Stimulated activated CD4-positive, alpha-beta T cell treated with anti-CD3 and anti-CD28 coated beads, Interleukin-2, amount 100 ng/mL, for 48 hours (primary cell): ENCODE data around the gene TRHDE.
"Not testable (repeated sequence)": the region's sequence is repeated elsewhere in the genome, so short reads cannot be mapped to it uniquely, and the experiment has no call there.

Experiments
- DNase-seq, 2 donors: peaks; one replicate each; pipeline ENCODE4 v3.0.0-alpha.2; 2020

TRHDE gene

DNA sequence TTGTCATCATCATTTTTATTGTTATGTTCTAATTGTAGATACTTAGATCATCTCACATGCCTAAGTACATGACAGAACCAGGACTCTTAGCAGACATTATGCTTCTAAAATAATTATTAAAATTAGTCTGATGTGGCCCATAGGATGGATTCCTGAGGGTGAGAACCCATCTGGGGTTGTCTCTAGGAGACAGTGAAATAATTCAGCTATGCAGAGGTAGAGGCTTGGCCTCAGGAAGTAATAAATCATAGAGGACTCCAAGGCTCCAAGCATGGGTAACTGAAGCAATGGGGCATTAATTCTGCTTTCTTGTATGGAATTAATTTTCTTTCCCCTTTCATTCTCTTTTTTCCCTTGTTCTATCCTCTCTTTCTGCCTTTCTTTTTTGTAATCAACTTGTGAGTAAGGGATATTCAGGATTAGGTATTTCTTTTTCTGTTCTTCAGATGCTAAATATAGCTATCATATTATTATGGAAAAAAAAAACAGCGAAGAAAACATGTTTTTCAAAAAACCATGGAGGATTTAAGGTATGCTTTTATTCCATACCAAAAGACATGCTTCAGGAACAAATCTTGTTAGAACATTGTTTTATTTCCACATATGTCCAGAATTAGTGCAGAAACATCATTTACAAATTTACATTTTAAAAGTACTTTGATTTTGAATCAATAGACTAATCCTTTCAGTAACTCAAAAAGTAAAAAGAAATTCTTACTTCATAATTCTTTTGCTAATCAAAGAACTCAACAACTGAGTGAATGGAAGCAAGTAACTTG, 263.2 kb downstream of the TRHDE start:
- DNase-seq, result no peak

GRCh38 chr12:72540811-72541210, 268.6 kb downstream of the TRHDE start:
- DNase-seq, result no peak

DNA sequence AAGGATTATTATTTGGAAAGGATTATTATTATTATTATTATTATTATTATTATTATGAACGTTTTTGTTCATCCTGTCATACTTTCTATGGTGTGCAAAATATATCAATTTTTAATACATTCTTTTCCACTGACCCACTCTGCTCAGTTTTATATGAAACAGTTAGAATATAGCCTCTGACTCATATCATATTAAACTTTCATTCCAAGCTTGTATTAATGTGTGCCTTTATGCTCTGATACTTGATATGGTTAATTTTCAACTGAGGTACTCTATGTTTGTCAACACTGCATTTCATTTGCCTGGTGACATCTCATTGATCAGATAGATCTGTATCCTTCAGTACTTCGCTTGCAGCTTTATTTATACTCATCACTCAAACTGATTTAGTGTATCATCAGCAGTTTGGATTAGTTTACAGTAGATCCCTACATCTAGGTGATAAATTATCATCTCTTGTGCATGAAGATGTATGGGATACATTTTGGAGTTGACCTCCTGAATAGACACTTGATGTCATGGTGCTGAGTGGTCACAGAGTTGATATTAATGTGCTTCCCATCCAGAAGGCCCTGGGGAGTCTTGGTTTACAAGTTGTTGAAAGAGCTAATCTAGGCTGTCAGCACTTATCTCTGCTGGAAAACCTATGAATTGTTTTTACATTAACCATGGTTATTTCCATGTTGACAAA, 271.8 kb downstream of the TRHDE start:
- no peak for DNase-seq

DNA sequence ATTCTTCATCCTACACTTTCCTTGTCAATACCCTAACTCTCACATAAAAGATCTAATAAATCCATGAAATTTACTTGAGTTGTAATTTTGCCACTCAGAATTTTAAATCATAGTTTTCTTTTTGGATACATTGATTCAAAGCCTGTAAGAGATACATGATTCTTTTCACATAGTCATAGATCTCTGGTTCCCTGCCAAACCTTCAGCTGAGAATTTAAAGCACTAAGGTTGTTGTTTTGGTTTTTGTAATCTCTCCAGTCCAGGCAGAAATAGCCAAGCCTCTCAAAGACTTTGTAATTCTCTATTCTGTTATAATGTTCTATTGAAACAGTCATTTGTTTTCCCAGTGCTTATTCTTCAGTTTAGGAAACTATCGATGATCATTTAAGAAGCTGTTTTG, 273.9 kb downstream of the TRHDE start:
- DNase-seq, result no peak

DNA sequence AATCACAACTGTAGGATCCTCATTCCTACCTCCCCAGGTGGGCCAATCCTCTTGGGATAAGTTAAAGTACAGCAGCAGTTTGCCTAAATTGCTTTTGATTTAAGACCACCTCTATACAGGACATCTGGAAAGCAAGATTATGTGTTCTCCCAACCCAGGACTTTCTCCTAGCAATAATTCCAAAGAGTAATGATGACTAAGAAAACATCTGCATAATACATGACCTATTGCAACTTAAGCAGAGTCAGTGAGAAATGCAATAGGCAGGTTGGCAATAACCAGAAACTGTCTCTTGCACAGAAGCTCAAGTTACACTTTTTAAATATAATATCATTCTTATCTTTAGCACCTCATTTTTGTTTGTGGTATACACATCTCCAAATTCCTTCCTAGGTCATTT, 275.4 kb downstream of the TRHDE start:
- no peak for DNase-seq

GRCh38 chr12:72549184-72549583, 277.0 kb downstream of the TRHDE start:
- DNase-seq, result no peak

- no peak for DNase-seq
These were observed 288.0 kb downstream of the TRHDE start for GRCh38 chr12:72560003-72560769.

- DNase-seq, result no peak
These were observed 298.4 kb downstream of the TRHDE start for GRCh38 chr12:72570601-72571000.

- no peak for DNase-seq
These were observed 302.0 kb downstream of the TRHDE start for GRCh38 chr12:72574138-72574537.

- DNase-seq, result no peak
These were observed 306.2 kb downstream of the TRHDE start for GRCh38 chr12:72578327-72578726.

GRCh38 chr12:72586456-72586855, 314.3 kb downstream of the TRHDE start:
- no peak for DNase-seq

DNA sequence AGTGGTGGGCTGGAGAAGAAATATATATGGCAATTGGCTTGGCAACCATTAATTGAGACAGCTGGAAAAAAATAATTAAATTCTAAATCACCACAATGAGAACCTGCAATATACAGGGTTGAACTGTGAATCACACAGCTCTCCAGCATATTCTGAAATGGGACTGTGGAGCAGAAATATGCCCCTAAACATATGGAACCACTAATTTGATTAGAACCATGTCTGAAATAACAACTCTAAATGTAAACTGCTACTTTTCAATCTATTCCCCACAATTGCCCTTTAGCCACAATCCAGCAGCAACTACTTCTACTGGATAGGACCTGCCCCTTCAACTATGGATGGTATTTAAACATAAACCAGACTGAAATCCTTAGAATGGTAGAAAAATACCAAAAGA, 330.4 kb downstream of the TRHDE start:
- no peak for DNase-seq

DNA sequence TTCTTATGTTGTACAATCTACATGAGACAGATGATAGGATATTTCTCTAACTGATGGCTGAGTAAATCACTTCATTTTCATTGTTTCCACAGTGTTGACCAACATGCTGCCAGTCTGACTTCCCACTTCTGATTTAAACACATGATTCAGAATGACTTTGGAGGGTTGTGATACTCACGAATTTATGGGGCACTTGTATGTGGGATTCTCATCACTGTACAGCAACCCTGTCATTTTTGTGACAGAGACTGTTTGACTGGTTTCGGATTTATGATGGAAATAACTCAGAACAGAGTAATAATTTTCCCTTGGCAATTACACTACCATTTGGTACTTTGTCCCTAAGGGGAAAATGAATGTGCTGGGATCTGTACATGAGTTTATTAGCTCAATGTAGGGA, 333.8 kb downstream of the TRHDE start:
- no peak for DNase-seq

DNA sequence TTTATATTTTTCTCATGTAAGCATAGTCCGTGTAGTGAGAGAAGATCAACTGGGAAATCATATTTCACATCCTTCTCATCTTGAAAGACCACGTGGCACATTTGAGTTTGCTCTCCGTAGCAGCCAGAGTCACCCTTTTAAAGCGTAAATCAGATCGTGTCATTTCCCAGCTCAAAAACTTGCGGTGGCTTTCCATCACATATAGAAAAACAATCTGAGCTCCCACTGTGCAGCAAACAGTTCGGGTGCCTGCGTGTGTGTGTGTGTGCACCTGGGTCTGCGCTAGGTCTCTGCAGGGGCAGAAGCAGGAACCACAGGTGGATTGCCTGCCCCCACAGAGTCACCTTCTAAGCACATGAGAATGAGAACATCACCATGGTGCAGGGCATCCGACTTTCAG, 338.2 kb downstream of the TRHDE start:
- no peak for DNase-seq

DNA sequence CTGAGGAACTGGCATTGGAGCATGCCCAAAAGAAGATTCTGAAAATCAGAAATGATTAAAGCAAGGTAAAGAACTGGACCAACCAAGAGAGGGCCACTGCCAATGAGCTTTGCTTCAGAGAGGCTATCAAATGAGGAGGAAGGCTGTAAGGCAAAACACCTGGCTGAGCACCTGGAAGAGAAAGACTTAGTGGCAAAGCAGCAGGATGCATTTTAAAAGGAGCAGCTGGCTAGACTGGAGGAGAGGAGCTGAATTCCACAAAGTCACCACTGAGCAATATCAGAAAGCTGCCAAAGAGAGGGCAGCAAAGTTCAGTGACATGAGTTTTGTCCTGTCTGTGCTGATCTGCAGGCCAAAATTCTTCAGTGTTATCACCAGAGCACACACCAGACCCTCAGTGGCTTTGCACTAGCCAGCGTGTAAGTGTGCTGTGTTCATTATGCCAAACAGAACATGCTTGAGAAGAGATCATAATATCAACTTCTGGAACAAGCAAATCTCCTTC, 338.7 kb downstream of the TRHDE start:
- DNase-seq, result no peak

GRCh38 chr12:72612171-72612570, 340.0 kb downstream of the TRHDE start:
- no peak for DNase-seq

DNA sequence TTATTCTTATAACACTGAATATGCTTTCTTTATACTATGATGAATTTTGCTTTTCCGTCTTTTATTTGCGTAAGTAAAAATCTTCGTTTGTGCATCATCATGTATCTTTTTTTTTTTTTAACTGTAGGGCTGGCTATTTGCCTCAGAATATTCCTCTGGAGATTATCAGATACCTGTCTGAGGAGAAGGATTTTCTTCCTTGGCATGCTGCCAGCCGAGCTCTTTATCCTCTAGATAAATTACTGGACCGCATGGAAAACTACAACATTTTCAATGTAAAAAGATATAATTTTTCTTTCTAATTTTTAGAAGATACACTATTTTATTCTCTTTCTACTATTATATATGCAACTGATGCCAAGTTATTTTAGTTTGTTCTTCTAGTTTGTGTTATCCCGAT, 346.6 kb downstream of the TRHDE start:
- DNase-seq, result no peak

- DNase-seq, result no peak
These were observed 350.4 kb downstream of the TRHDE start for GRCh38 chr12:72622556-72622955.

GRCh38 chr12:72631926-72632685, 359.9 kb downstream of the TRHDE start:
- DNase-seq, result no peak

DNA sequence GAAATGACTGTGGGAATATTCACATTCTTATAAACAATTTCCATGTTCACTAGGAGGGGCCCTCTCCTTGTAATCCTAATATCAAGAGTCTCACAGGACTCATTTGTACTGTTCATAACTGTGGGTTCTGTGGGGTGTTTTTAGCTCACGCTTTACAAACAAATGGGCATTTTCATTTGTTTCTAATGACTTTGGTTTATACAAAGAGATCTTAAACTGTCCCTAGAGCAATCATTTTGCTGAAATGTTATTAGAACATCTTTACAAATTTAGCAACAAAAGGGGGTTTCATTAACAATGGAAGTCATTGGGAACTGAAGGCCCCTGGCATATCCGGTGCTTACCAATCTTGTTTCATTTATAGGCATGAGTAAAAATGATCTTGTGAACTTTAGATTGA, 370.5 kb downstream of the TRHDE start:
- no peak for DNase-seq

GRCh38 chr12:72647139-72647538, 375.0 kb downstream of the TRHDE start:
- DNase-seq, result no peak

- DNase-seq, result no peak
These were observed 386.4 kb downstream of the TRHDE start for GRCh38 chr12:72658615-72659014.

DNA sequence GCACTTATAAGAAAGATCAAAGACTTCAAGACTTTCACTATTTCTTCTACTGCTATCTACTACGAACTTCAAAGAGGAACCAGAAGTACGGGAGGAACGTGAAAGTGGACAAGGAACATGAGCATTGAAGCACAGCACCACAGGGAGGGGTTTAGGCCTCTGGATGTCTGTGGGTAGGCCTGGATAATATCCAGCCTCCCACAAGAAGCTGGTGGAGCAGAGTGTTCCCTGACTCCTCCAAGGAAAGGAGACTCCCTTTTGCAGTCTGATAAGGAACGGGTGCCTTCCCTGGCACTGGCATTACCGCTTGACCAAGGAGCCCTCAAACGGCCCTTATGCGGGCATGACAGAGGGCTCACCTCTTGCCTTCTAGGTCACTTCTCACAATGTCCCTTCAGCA, 388.0 kb downstream of the TRHDE start:
- not testable (repeated sequence) for DNase-seq
